Measurements from ENCODE around the gene AFDN.

Gene AFDN

DNA sequence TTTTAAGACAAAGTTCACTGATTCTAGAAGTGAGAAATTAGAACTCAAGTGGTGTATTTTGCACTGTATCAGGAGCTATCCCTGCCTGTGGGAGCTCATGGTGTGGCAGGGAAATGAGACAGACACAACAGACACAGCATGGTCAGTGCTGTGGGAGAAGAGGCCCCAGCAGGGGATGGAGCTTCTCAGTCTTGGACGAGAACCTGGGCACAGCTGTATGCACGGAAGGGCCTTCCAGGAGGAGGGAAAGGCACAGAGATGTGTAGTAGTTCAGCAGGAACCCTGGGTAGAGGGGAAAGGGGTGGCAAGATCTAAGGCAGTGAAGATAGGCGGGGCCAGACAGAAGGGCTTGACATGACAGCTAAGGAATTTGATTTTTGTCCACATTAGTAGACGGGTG is 122.0 kb downstream of the AFDN start:
- Histone ChIP-seq H3F3A (ENCODE audit: insufficient read depth, low read length) (no peaks in the 10 kb centered on the region), H3K4me1 (ENCODE audit: low read length) (no peaks in the 10 kb centered on the region), H3K9ac (ENCODE audit: low read length) (no peak overlapping the region), H3K4me2 (ENCODE audit: low read depth, low read length) (no peak overlapping the region), H3K36me3 (replicated peaks; ENCODE audit: insufficient read depth, low read length) (no peaks in the 10 kb centered on the region), H3K4me3 (ENCODE audit: low read length) (no peak overlapping the region), H3K9me2 (replicated peaks; ENCODE audit: insufficient read depth, low read length) (no peaks in the 10 kb centered on the region), H3K27me3 (replicated peaks; ENCODE audit: insufficient read depth, low read length) (no peaks in the 10 kb centered on the region), H4K20me1 (ENCODE audit: insufficient read depth, low read length) (no peaks in the 10 kb centered on the region), H3K9me3 (replicated peaks; ENCODE audit: insufficient read depth, low read length) (no peaks in the 10 kb centered on the region), H3K79me2 (ENCODE audit: low read length) (no peaks in the 10 kb centered on the region), H2AFZ (ENCODE audit: low read length) (no peak overlapping the region), H3K27ac (ENCODE audit: low read length) (no peak overlapping the region)
- TF ChIP-seq EZH2phosphoT487 (IDR thresholded peaks at IDR 0.05; ENCODE audit: low read length), result no peak
- TF ChIP-seq, protein P1, sequence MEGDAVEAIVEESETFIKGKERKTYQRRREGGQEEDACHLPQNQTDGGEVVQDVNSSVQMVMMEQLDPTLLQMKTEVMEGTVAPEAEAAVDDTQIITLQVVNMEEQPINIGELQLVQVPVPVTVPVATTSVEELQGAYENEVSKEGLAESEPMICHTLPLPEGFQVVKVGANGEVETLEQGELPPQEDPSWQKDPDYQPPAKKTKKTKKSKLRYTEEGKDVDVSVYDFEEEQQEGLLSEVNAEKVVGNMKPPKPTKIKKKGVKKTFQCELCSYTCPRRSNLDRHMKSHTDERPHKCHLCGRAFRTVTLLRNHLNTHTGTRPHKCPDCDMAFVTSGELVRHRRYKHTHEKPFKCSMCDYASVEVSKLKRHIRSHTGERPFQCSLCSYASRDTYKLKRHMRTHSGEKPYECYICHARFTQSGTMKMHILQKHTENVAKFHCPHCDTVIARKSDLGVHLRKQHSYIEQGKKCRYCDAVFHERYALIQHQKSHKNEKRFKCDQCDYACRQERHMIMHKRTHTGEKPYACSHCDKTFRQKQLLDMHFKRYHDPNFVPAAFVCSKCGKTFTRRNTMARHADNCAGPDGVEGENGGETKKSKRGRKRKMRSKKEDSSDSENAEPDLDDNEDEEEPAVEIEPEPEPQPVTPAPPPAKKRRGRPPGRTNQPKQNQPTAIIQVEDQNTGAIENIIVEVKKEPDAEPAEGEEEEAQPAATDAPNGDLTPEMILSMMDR (IDR thresholded peaks at IDR 0.05; ENCODE audit: low read length), result no peak
- TF ChIP-seq EZH2 (optimal IDR thresholded peaks at IDR 0.05; ENCODE audit: low read depth, low read length), result no peak
- no peak for DNase-seq

DNA sequence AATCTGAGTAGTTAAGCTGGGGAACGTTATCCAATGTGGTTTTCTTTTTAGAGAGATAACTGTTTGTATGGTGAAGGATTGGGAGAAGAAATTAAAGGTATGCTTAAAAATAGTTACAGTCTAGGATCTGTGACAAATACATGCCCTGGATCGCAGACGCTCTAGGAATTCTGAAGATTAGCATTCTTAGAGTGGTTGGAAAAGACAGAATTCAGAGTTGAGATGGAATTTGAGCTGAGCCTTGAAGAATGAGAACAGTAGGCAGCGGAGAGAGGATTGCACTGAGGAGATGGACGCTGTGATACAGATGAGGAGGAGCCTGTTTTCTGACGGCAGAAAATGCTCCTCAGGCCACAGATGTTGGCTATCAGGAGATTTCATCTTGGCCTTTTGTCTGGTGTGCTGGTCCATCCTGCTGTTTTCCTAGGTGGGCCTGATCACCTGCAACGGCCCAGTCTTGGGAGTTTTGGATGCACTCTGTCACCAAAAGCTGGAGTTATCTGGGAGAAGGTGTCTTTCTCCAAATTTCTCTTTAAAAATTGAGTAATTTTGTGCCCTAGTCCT is 122.5 kb downstream of the AFDN start:
- H4K20me1 ChIP-seq (ENCODE audit: insufficient read depth, low read length), result no peaks in the 10 kb centered on the region
- H3F3A ChIP-seq (ENCODE audit: insufficient read depth, low read length), result no peaks in the 10 kb centered on the region
- TF ChIP-seq EZH2phosphoT487 (IDR thresholded peaks at IDR 0.05; ENCODE audit: low read length), result no peak
- TF ChIP-seq EZH2 (optimal IDR thresholded peaks at IDR 0.05; ENCODE audit: low read depth, low read length), result no peak
- TF ChIP-seq, protein P1 (IDR thresholded peaks at IDR 0.05; ENCODE audit: low read length), result no peak
- no peak overlapping the region for H2AFZ ChIP-seq (ENCODE audit: low read length)
- H3K79me2 ChIP-seq (ENCODE audit: low read length), result no peaks in the 10 kb centered on the region
- H3K27ac ChIP-seq (ENCODE audit: low read length), result no peak overlapping the region
- no peak overlapping the region for H3K9ac ChIP-seq (ENCODE audit: low read length)
- H3K4me2 ChIP-seq (ENCODE audit: low read depth, low read length), result no peak overlapping the region
- no peaks in the 10 kb centered on the region for H3K4me1 ChIP-seq (ENCODE audit: low read length)
- H3K9me3 ChIP-seq (replicated peaks; ENCODE audit: insufficient read depth, low read length), result no peaks in the 10 kb centered on the region
- H3K27me3 ChIP-seq (replicated peaks; ENCODE audit: insufficient read depth, low read length), result no peaks in the 10 kb centered on the region
- no peaks in the 10 kb centered on the region for H3K36me3 ChIP-seq (replicated peaks; ENCODE audit: insufficient read depth, low read length)
- no peaks in the 10 kb centered on the region for H3K9me2 ChIP-seq (replicated peaks; ENCODE audit: insufficient read depth, low read length)
- H3K4me3 ChIP-seq (ENCODE audit: low read length), result no peak overlapping the region
- no peak for DNase-seq

DNA sequence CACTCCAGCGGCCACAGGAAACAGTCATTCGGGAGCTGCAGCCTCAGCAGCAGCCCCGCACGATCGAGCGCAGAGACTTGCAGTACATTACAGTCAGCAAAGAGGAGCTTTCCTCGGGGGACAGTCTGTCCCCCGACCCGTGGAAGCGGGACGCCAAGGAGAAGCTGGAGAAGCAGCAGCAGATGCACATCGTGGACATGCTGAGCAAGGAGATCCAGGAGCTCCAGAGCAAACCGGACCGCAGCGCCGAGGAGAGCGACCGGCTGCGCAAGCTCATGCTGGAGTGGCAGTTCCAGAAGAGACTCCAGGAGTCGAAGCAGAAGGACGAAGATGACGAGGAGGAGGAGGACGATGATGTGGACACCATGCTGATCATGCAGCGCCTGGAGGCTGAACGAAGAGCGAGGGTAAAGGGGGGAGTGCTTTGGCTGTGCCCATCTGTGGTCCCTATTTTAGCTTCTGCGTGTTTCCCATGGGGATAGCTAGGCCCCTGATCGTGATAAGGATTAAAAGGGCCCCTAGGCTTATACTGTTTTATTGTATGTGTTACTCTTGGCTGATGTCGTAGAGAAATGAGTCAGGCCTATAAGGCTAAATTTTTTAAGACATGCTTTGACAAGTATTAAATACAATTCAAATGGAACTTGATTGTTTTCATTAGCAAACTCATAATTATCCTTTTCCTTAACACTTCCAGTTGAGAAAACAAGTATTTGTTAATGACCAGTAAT is 125.2 kb downstream of the AFDN start:
- no peaks in the 10 kb centered on the region for H3F3A ChIP-seq (ENCODE audit: insufficient read depth, low read length)
- no peak overlapping the region for H2AFZ ChIP-seq (ENCODE audit: low read length)
- H3K4me3 ChIP-seq (ENCODE audit: low read length), result no peak overlapping the region
- no peaks in the 10 kb centered on the region for H3K4me1 ChIP-seq (ENCODE audit: low read length)
- H3K79me2 ChIP-seq (ENCODE audit: low read length), result no peaks in the 10 kb centered on the region
- H3K27ac ChIP-seq (ENCODE audit: low read length), result no peak overlapping the region
- TF ChIP-seq EZH2phosphoT487 (IDR thresholded peaks at IDR 0.05; ENCODE audit: low read length) (no peak), EZH2 (optimal IDR thresholded peaks at IDR 0.05; ENCODE audit: low read depth, low read length) (no peak)
- TF ChIP-seq, protein P1 (IDR thresholded peaks at IDR 0.05; ENCODE audit: low read length), result no peak
- no peaks in the 10 kb centered on the region for H4K20me1 ChIP-seq (ENCODE audit: insufficient read depth, low read length)
- no peaks in the 10 kb centered on the region for H3K27me3 ChIP-seq (replicated peaks; ENCODE audit: insufficient read depth, low read length)
- no peaks in the 10 kb centered on the region for H3K9me2 ChIP-seq (replicated peaks; ENCODE audit: insufficient read depth, low read length)
- no peaks in the 10 kb centered on the region for H3K36me3 ChIP-seq (replicated peaks; ENCODE audit: insufficient read depth, low read length)
- no peaks in the 10 kb centered on the region for H3K9me3 ChIP-seq (replicated peaks; ENCODE audit: insufficient read depth, low read length)
- H3K4me2 ChIP-seq (ENCODE audit: low read depth, low read length), result no peak overlapping the region
- DNase-seq, result no peak
- H3K9ac ChIP-seq (ENCODE audit: low read length), result no peak overlapping the region

Data from MM.1S (cell line).